Endothelial cell of umbilical vein (primary cell): ENCODE data around the gene GRM2. TPM values are rescaled to one million over a fixed set of nuclear protein-coding genes. Genes with fewer than 3 reads are reported as not detected.

Experiments
- BruUV-seq: library from RNA; stranded (reverse); fragments of 400-500 nt; replicated peaks from 2 replicates; lab custom pipeline; 2021; lab: Mats Ljungman, UMichigan
- CTCF ChIA-PET: fragments of 300-600, 350-600 bp; sonication (Branson Sonifier 250); formaldehyde crosslinking; loops from one replicate; lab custom pipeline; 2021; ENCODE audit warnings: antibody characterized with exemption, inconsistent platforms; lab: Charles Lee
- POLR2A ChIA-PET: fragments of 300-600, 350-600 bp; sonication (Branson Sonifier 250); formaldehyde crosslinking; loops from one replicate; lab custom pipeline; 2021; ENCODE audit warnings: antibody characterized with exemption, inconsistent platforms; lab: Charles Lee
- DNase-seq: peaks from one replicate; pipeline ENCODE4 v3.0.0-alpha.2; 2011; ENCODE audit warnings: low read depth, low spot score
- FAIRE-seq: peaks from 2 replicates; lab custom pipeline; 2011; peaks lifted over from hg19 to GRCh38; lab: Jason Lieb, UNC
- H2AFZ ChIP-seq: 2 replicates; pipeline ENCODE4 v1.6.0; 2012; ENCODE audit warnings: low read depth, low read length, control low read depth, inconsistent platforms
- H3K27ac ChIP-seq: 2 replicates; pipeline ENCODE4 v1.5.1; 2011; ENCODE audit warnings: low read depth, mild to moderate bottlenecking, control low read depth, low read length, moderate library complexity; ENCODE audit not compliant: insufficient read depth
- H3K27me3 ChIP-seq, 2 experiments: 2 replicates each; pipeline versions ENCODE4 v1.6.0 to v1.6.1; 2011; ENCODE audit warnings: low read length in 2 of 2, mixed read lengths in 1 of 2; ENCODE audit not compliant: control insufficient read depth in 2 of 2, insufficient read depth in 2 of 2
- H3K36me3 ChIP-seq, 2 experiments: 2 replicates in 1 of 2; 3 replicates in 1 of 2; pipeline ENCODE4 v1.5.1; 2011; ENCODE audit warnings: low read length in 2 of 2, mild to moderate bottlenecking in 1 of 2, moderate library complexity in 1 of 2; ENCODE audit not compliant: control insufficient read depth in 2 of 2, insufficient read depth in 2 of 2; ENCODE audit errors: extremely low read depth in 1 of 2
- H3K4me1 ChIP-seq: 3 replicates; pipeline ENCODE4 v1.5.1; 2011; ENCODE audit warnings: mild to moderate bottlenecking, low read length; ENCODE audit not compliant: control insufficient read depth, insufficient read depth; ENCODE audit errors: extremely low read depth
- H3K4me2 ChIP-seq: 2 replicates; pipeline ENCODE4 v1.6.1; 2011; ENCODE audit warnings: low read length, control low read depth, mixed read lengths; ENCODE audit not compliant: insufficient read depth
- H3K4me3 ChIP-seq, 3 experiments: fragments of 200-600 bp in 1 of 3; sonication (generic), shearing (Covaris generic) in 1 of 3; replicated peaks in 1 of 3; 2 replicates each; pipeline ENCODE4 v1.5.1; 2011 to 2016; ENCODE audit warnings: control low read depth in 3 of 3, low read length in 3 of 3, mild to moderate bottlenecking in 2 of 3, inconsistent platforms in 1 of 3, low read depth in 1 of 3, moderate library complexity in 1 of 3; ENCODE audit not compliant: insufficient read depth in 1 of 3
- H3K79me2 ChIP-seq: 2 replicates; pipeline ENCODE4 v1.6.0; 2012; ENCODE audit warnings: low read length, inconsistent platforms; ENCODE audit not compliant: control insufficient read depth, insufficient read depth
- H3K9ac ChIP-seq: replicated peaks from 2 replicates; pipeline ENCODE3; 2011; ENCODE audit warnings: low read length, control low read depth; ENCODE audit not compliant: insufficient read depth; ENCODE audit errors: extremely low read depth
- H3K9me1 ChIP-seq: replicated peaks from 3 replicates; pipeline ENCODE4 v1.6.0; 2011; ENCODE audit warnings: mild to moderate bottlenecking, low read length; ENCODE audit not compliant: control insufficient read depth, insufficient read depth; ENCODE audit errors: extremely low read depth
- H3K9me3 ChIP-seq: replicated peaks from 2 replicates; pipeline ENCODE4 v1.5.1; 2012; ENCODE audit warnings: low read length, inconsistent platforms; ENCODE audit not compliant: control insufficient read depth, insufficient read depth
- H4K20me1 ChIP-seq: replicated peaks from 2 replicates; pipeline ENCODE3; 2011; ENCODE audit warnings: mild to moderate bottlenecking, low read length; ENCODE audit not compliant: control insufficient read depth, insufficient read depth; ENCODE audit errors: extremely low read depth
- CTCF ChIP-seq, 2 donors: IDR thresholded peaks; 1 replicate in 1 of 2; 2 replicates in 1 of 2; pipeline ENCODE4 v1.5.1; 2011; ENCODE audit warnings: low read length in 2 of 2, mild to moderate bottlenecking in 2 of 2, moderate library complexity in 2 of 2, control low read depth in 1 of 2, inconsistent platforms in 1 of 2, low read depth in 1 of 2; ENCODE audit not compliant: insufficient read depth in 1 of 2; ENCODE audit errors: extremely low read depth in 1 of 2
- EZH2 ChIP-seq: IDR thresholded peaks from 2 replicates; pipeline ENCODE4 v1.6.1; 2012; ENCODE audit warnings: borderline replicate concordance, low read depth, mild to moderate bottlenecking, moderate library complexity, low read length, inconsistent platforms; ENCODE audit not compliant: severe bottlenecking
- FOS ChIP-seq: IDR thresholded peaks from 2 replicates; pipeline ENCODE4 v1.6.1; 2011; ENCODE audit warnings: mild to moderate bottlenecking, low read length, moderate library complexity, borderline replicate concordance; ENCODE audit not compliant: insufficient read depth
- GATA2 ChIP-seq: IDR thresholded peaks from 2 replicates; pipeline ENCODE4 v1.7.0; 2011; ENCODE audit warnings: low read depth, mild to moderate bottlenecking, moderate library complexity, mixed read lengths, low read length; ENCODE audit not compliant: insufficient read length, insufficient read depth
- JUN ChIP-seq: IDR thresholded peaks from 2 replicates; pipeline ENCODE4 v1.6.1; 2011; ENCODE audit warnings: borderline replicate concordance, low read depth; ENCODE audit not compliant: insufficient read length, insufficient read depth
- MAX ChIP-seq: IDR thresholded peaks from 2 replicates; pipeline ENCODE4 v1.6.1; 2011; ENCODE audit not compliant: insufficient read depth, insufficient read length
- MYC ChIP-seq: IDR thresholded peaks from one replicate; pipeline ENCODE4 v1.6.1; 2011; ENCODE audit warnings: mild to moderate bottlenecking, low read depth, low read length
- POLR2A ChIP-seq: IDR thresholded peaks from 2 replicates; pipeline ENCODE4 v1.6.1; 2012; ENCODE audit warnings: low read depth, mild to moderate bottlenecking, control low read depth, low read length
- POLR2AphosphoS5 ChIP-seq: IDR thresholded peaks from 2 replicates; pipeline ENCODE4 v1.6.1; 2012; ENCODE audit warnings: low read depth, mild to moderate bottlenecking, control low read depth, low read length, moderate library complexity; ENCODE audit not compliant: insufficient read depth
- dilution Hi-C: fragments of 300-500 bp; cut with MboI; formaldehyde crosslinking; loops from one replicate; pipeline ENCODE4 v1.15.0; 2019; ENCODE audit warnings: low sequenced_read_pairs; ENCODE audit not compliant: extremely low pct_ligation_motif_present
- intact Hi-C: fragments of 100-400 bp; cut with micrococcal nuclease; formaldehyde crosslinking; loops from one replicate; pipeline ENCODE4 v1.10.0; 2022
- polyA plus RNA-seq, 4 experiments: library from polyadenylated mRNA; depleted of rRNA in 3 of 4; stranded (reverse) in 3 of 4; unstranded in 1 of 4; fragments of >200 nt; gene quantifications; 2 replicates each; pipeline versions ENCODE4 v1.2.1 to v1.2.3, GENCODE V29; 2011 to 2012; ENCODE audit warnings: missing spikeins in 1 of 4
- total RNA-seq: library from RNA; stranded (reverse); gene quantifications from 2 replicates; pipeline ENCODE4 v1.2.3, GENCODE V29; 2021

GRM2 gene
- total and polyA plus RNA-seq, 2 donors (not counting 3 experiments of a cell fraction or from before 2014, with no cell fraction given) = 0.10 to 0.51 TPM

- no peak overlapping the region for H3K4me3 ChIP-seq
- H3K4me2 ChIP-seq = no peak overlapping the region
- TF ChIP-seq POLR2AphosphoS5 (no peak), GATA2 (no peak), POLR2A (no peak), MYC (no peak), CTCF (IDR thresholded peaks at IDR 0.05; ENCODE audit: extremely low read depth in 1 of 2, insufficient read depth in 1 of 2, low read depth in 1 of 2, low read length in 2 of 2) (no peak), EZH2 (no peak), FOS (no peak), JUN (no peak), MAX (no peak)
- BruUV-seq = no TSS peak
- H3K9me1 ChIP-seq = no peaks in the 10 kb centered on the region
- no peaks in the 10 kb centered on the region for H3K27me3 ChIP-seq
- peaks cover 2 to 7% of the 10 kb centered on the region in 2 experiments for H3K36me3 ChIP-seq
- no peaks in the 10 kb centered on the region for H4K20me1 ChIP-seq
- H3K9ac ChIP-seq = no peak overlapping the region
- peaks cover 17% of the 10 kb centered on the region for H3K4me1 ChIP-seq
- H3K79me2 ChIP-seq = no peaks in the 10 kb centered on the region
- DNase-seq (no peak), FAIRE-seq (no peak)
- H2AFZ ChIP-seq = no peak overlapping the region
- intact Hi-C loops (no loop called here), dilution Hi-C loops (no loop called here)
- no peaks in the 10 kb centered on the region for H3K9me3 ChIP-seq
- H3K27ac ChIP-seq = no peak overlapping the region
- ChIA-PET POLR2A (no interaction called here), CTCF (interaction anchor here (1.2 to 1.9 kb wide), 3 partner anchors 14 to 184 kb away, joined by 3 to 8 read pairs (median 4); no protein-coding TSS in a partner anchor)
These were observed 20.8 kb upstream of the GRM2 start for GRCh38 chr3:51686056-51686455.
